Measurements from ENCODE around the gene DRAP1. TPM values are rescaled to one million over a fixed set of nuclear protein-coding genes. Genes with fewer than 3 reads are reported as not detected.

The DRAP1 gene
- total RNA-seq, 1 experiment from 2014 or later, result 122 TPM

DNA sequence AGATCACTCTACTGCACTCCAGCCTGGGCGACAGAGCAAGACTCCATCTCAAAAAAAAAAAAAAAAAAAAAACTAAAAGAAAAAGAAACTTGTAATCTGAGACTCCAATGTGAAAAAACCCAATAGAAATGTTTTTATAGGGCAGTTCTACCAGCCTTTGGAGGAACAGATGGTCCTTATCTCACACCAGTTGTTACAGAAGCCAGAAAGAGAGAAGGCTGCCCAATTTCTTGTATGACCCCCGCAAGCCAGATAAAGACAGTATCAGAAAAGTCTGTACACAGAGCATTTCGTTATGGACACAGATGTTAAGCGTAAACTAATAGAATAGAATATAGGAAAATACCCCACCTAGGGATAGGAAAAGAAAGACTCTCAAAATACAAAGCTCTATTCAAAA is 14.8 kb downstream of the DRAP1 start:
- intact Hi-C loops (cut with micrococcal nuclease; ENCODE audit: unreplicated experiment), result no loop called here
- POLR2A ChIA-PET (ENCODE audit: low non-redundant PET), result interaction anchor here (0.7 kb wide), 1 partner anchor 217 kb away, joined by 5 read pairs; no protein-coding TSS in a partner anchor
- no peaks in the 10 kb centered on the region for H3K27me3 ChIP-seq (replicated peaks; ENCODE audit: insufficient read depth, low read depth, low read length, poor library complexity)

DNA sequence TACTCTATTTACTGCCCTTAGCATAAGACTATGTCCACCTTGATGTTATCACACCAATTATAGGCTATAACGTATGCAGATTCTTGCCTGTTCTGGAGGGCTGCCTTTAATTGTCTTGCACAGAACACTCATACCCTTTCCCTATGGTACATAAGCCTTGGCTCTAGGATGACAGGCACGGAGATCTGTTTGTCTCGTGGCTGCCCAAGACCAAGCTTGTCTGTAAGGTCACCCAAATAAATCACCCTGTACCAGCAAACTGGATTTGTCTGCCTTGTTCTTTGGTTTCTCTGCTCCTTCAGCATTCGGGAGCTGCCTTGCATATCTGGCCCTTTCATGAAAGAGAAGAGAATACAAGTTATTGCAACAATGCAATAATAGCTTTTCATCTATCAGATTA is 18.5 kb downstream of the DRAP1 start:
- ChIA-PET CTCF (no interaction called here), POLR2A (ENCODE audit: low non-redundant PET) (interaction anchor here (0.6 kb wide), 1 partner anchor 428 kb away, joined by 3 read pairs; no protein-coding TSS in a partner anchor)
- Histone ChIP-seq H3K4me1 (ENCODE audit: insufficient read depth, low read length, poor library complexity, severe bottlenecking) (no peaks in the 10 kb centered on the region), H3K4me3 (ENCODE audit: low read depth, low read length, poor library complexity, severe bottlenecking) (no peak overlapping the region), H3K27me3 (replicated peaks; ENCODE audit: insufficient read depth, low read depth, low read length, poor library complexity) (no peaks in the 10 kb centered on the region), H3K36me3 (ENCODE audit: insufficient read depth, low read length, poor library complexity, severe bottlenecking) (no peaks in the 10 kb centered on the region), H3K9me3 (ENCODE audit: low read depth, low read length, poor library complexity, severe bottlenecking) (no peaks in the 10 kb centered on the region), H3K27ac (ENCODE audit: low read depth, low read length, poor library complexity, severe bottlenecking) (no peak overlapping the region)
- no TSS peak for BruUV-seq (replicated peaks)
- intact Hi-C loops (cut with micrococcal nuclease; ENCODE audit: unreplicated experiment), result no loop called here
- no peak for TF ChIP-seq EZH2 (IDR thresholded peaks at IDR 0.05; ENCODE audit: borderline replicate concordance, low read depth, low read length, poor library complexity, severe bottlenecking)
- TF ChIP-seq, protein P1, sequence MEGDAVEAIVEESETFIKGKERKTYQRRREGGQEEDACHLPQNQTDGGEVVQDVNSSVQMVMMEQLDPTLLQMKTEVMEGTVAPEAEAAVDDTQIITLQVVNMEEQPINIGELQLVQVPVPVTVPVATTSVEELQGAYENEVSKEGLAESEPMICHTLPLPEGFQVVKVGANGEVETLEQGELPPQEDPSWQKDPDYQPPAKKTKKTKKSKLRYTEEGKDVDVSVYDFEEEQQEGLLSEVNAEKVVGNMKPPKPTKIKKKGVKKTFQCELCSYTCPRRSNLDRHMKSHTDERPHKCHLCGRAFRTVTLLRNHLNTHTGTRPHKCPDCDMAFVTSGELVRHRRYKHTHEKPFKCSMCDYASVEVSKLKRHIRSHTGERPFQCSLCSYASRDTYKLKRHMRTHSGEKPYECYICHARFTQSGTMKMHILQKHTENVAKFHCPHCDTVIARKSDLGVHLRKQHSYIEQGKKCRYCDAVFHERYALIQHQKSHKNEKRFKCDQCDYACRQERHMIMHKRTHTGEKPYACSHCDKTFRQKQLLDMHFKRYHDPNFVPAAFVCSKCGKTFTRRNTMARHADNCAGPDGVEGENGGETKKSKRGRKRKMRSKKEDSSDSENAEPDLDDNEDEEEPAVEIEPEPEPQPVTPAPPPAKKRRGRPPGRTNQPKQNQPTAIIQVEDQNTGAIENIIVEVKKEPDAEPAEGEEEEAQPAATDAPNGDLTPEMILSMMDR (conservative IDR thresholded peaks at IDR 0.05; ENCODE audit: low read depth, low read length), result no peak
- DNase-seq (ENCODE audit: low spot score), result no peak

More for the DNA sequence above, 14.8 kb downstream of the DRAP1 start:
- TF ChIP-seq, protein P1 (conservative IDR thresholded peaks at IDR 0.05; ENCODE audit: low read depth, low read length), result no peak
- no peak for TF ChIP-seq EZH2 (IDR thresholded peaks at IDR 0.05; ENCODE audit: borderline replicate concordance, low read depth, low read length, poor library complexity, severe bottlenecking)
- no peak overlapping the region for H3K27ac ChIP-seq (ENCODE audit: low read depth, low read length, poor library complexity, severe bottlenecking)
- no peaks in the 10 kb centered on the region for H3K36me3 ChIP-seq (ENCODE audit: insufficient read depth, low read length, poor library complexity, severe bottlenecking)
- H3K4me3 ChIP-seq (ENCODE audit: low read depth, low read length, poor library complexity, severe bottlenecking), result no peak overlapping the region
- DNase-seq (ENCODE audit: low spot score), result no peak
- CTCF ChIA-PET, result no interaction called here
- no peaks in the 10 kb centered on the region for H3K9me3 ChIP-seq (ENCODE audit: low read depth, low read length, poor library complexity, severe bottlenecking)
- no peaks in the 10 kb centered on the region for H3K4me1 ChIP-seq (ENCODE audit: insufficient read depth, low read length, poor library complexity, severe bottlenecking)
- no TSS peak for BruUV-seq (replicated peaks)

DNA sequence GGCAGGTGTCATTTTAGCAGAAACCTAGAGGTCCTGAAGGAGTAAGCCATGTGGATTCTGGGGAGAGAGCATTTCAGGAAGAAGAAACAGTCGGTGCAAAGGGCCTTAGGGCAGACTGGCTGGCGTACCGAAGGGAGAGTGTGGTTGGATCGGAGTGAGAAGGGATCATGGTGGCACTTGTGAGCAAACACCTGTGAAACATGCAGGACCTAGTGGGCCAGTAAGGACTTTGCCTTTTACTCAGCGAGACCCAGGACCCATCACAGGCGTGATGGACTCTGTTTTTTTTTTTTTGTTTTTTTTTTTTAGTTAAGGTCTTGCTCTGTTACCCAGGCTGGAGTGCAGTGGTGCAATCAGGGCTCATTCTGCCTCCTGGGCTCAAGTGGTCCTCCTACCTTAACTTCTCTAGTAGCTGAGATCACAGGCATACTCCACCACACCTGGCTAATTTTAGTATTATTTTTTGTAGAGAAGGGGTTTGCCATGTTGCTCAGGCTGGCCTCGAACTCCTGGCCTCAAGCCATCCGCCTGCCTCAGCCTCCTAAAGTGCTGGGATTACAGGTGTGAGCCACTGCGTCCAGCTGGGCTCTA is 22.6 kb downstream of the DRAP1 start:
- H3K9me3 ChIP-seq (ENCODE audit: low read depth, low read length, poor library complexity, severe bottlenecking), result no peaks in the 10 kb centered on the region
- intact Hi-C loops (cut with micrococcal nuclease; ENCODE audit: unreplicated experiment), result no loop called here
- H3K27ac ChIP-seq (ENCODE audit: low read depth, low read length, poor library complexity, severe bottlenecking), result no peak overlapping the region
- BruUV-seq (replicated peaks), result no TSS peak
- no peak for TF ChIP-seq EZH2 (IDR thresholded peaks at IDR 0.05; ENCODE audit: borderline replicate concordance, low read depth, low read length, poor library complexity, severe bottlenecking)
- TF ChIP-seq, protein P1 (conservative IDR thresholded peaks at IDR 0.05; ENCODE audit: low read depth, low read length), result no peak
- no peaks in the 10 kb centered on the region for H3K36me3 ChIP-seq (ENCODE audit: insufficient read depth, low read length, poor library complexity, severe bottlenecking)
- H3K4me1 ChIP-seq (ENCODE audit: insufficient read depth, low read length, poor library complexity, severe bottlenecking), result no peaks in the 10 kb centered on the region
- H3K4me3 ChIP-seq (ENCODE audit: low read depth, low read length, poor library complexity, severe bottlenecking), result no peak overlapping the region
- POLR2A ChIA-PET (ENCODE audit: low non-redundant PET), result no interaction called here
- CTCF ChIA-PET, result no interaction called here
- no peak for DNase-seq (ENCODE audit: low spot score)
- H3K27me3 ChIP-seq (replicated peaks; ENCODE audit: insufficient read depth, low read depth, low read length, poor library complexity), result no peaks in the 10 kb centered on the region
